ENCODE measurements around the gene ABHD16A.

The ABHD16A gene

GRCh38 chr6:31732029-31732428 lies 28.9 kb upstream of the ABHD16A start:
- DNase-seq (ENCODE audit: low read depth in 2 of 2): no peak

- DNase-seq (ENCODE audit: low read depth in 2 of 2): no peak
These were observed 27.5 kb upstream of the ABHD16A start for GRCh38 chr6:31730631-31731086.

GRCh38 chr6:31729979-31730630 lies 27.0 kb upstream of the ABHD16A start:
- peak in 1 of 2 donors; percentile 52 for DNase-seq (ENCODE audit: low read depth in 2 of 2)

GRCh38 chr6:31729515-31729978 lies 26.4 kb upstream of the ABHD16A start:
- DNase-seq (ENCODE audit: low read depth in 2 of 2): peak; percentile 56 to 74

- no peak for DNase-seq (ENCODE audit: low read depth in 2 of 2)
These were observed 25.8 kb upstream of the ABHD16A start, which contains the start of gene DDAH2 for GRCh38 chr6:31728767-31729514. DDAH2 (minus strand) TSS chr6:31729299; CDS start chr6:31729161, 138 bp downstream.

GRCh38 chr6:31727717-31728671 lies 24.9 kb upstream of the ABHD16A start:
- DNase-seq (ENCODE audit: low read depth in 2 of 2): no peak

- no peak for DNase-seq (ENCODE audit: low read depth in 2 of 2)
These were observed 24.1 kb upstream of the ABHD16A start for GRCh38 chr6:31727034-31727716.

- no peak for DNase-seq (ENCODE audit: low read depth in 2 of 2)
These were observed 22.6 kb upstream of the ABHD16A start for GRCh38 chr6:31725502-31726350.

- no peak for DNase-seq (ENCODE audit: low read depth in 2 of 2)
These were observed 21.0 kb upstream of the ABHD16A start for GRCh38 chr6:31723980-31724691.

GRCh38 chr6:31723245-31723979 lies 20.3 kb upstream of the ABHD16A start, which contains the start of gene MPIG6B:
MPIG6B (plus strand) TSS chr6:31723373; CDS start chr6:31723384, 11 bp downstream.
- no peak for DNase-seq (ENCODE audit: low read depth in 2 of 2)

- no peak for DNase-seq (ENCODE audit: low read depth in 2 of 2)
These were observed 19.0 kb upstream of the ABHD16A start for GRCh38 chr6:31722173-31722572.

GRCh38 chr6:31721351-31722020 lies 18.4 kb upstream of the ABHD16A start, which contains the start of gene LY6G6C:
LY6G6C (minus strand) TSS chr6:31721746; CDS start chr6:31721679, 67 bp downstream.
- no peak for DNase-seq (ENCODE audit: low read depth in 2 of 2)

- DNase-seq (ENCODE audit: low read depth in 2 of 2): no peak
These were observed 17.2 kb upstream of the ABHD16A start for GRCh38 chr6:31720196-31720770.

- DNase-seq (ENCODE audit: low read depth in 2 of 2): no peak
These were observed 15.9 kb upstream of the ABHD16A start for GRCh38 chr6:31719001-31719400.

GRCh38 chr6:31718265-31718664 lies 15.1 kb upstream of the ABHD16A start:
- no peak for DNase-seq (ENCODE audit: low read depth in 2 of 2)

- no peak for DNase-seq (ENCODE audit: low read depth in 2 of 2)
These were observed 14.5 kb upstream of the ABHD16A start for GRCh38 chr6:31717499-31718222.
